SU-DHL-6 (cell line): ENCODE results near the gene DHRS12.

Experiments
- EZH2phosphoT487 ChIP-seq: fragments of 200-600 bp; sonication (generic), shearing (Covaris generic); conservative IDR thresholded peaks from 2 replicates; pipeline ENCODE4 v1.6.1; 2018; ENCODE audit warnings: mild to moderate bottlenecking, antibody characterized with exemption, low read length, moderate library complexity, mixed read lengths
- TF ChIP-seq, protein P1 (sequence below): fragments of 200-600 bp; sonication (generic); IDR thresholded peaks from one replicate; pipeline ENCODE4 v1.5.1; 2017; ENCODE audit warnings: antibody characterized with exemption, mild to moderate bottlenecking, low read length, moderate library complexity; ENCODE audit not compliant: insufficient read depth, poor library complexity, severe bottlenecking

DNA sequence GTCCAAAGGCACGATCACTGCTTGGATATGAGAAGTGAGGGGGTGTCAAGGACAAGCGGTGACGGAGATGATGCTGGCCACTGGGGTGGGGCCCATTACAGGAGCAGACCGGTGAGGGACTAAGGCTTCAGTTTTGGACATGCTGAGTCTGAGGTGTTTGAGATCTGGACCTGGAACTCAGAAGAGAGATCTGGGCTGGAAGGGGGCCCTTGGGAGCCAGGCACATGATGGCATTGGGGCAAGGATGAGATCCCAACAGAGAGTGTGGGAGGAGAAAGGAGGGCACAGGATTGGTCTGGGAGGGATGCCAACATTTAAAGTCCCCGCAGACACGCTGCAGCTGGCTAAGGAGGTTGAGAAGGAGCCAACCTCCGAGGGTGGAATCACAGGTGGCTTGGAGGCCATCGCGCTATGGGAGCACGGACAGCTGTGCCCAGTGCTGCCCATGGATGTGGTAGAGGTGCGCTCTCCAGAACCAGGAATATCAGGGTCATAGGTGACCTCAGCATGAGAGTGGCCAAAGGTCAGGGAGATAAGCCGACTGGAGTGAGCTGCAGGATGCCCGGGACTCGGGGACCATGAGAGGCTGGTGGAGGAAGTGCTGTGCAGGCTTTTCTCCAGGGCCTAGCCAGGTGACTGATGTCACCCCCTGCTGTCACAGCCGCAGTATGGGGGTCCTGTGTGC is 21.8 kb downstream of the DHRS12 start:
- TF ChIP-seq, protein P1, sequence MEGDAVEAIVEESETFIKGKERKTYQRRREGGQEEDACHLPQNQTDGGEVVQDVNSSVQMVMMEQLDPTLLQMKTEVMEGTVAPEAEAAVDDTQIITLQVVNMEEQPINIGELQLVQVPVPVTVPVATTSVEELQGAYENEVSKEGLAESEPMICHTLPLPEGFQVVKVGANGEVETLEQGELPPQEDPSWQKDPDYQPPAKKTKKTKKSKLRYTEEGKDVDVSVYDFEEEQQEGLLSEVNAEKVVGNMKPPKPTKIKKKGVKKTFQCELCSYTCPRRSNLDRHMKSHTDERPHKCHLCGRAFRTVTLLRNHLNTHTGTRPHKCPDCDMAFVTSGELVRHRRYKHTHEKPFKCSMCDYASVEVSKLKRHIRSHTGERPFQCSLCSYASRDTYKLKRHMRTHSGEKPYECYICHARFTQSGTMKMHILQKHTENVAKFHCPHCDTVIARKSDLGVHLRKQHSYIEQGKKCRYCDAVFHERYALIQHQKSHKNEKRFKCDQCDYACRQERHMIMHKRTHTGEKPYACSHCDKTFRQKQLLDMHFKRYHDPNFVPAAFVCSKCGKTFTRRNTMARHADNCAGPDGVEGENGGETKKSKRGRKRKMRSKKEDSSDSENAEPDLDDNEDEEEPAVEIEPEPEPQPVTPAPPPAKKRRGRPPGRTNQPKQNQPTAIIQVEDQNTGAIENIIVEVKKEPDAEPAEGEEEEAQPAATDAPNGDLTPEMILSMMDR = no peak
- TF ChIP-seq EZH2phosphoT487 = no peak
